GM13976 (cell line): ENCODE measurements around the gene KRT73.

Experiments
- DNase-seq: peaks from one replicate; pipeline ENCODE4 v3.0.0; 2012; ENCODE audit warnings: low spot score
- in situ Hi-C: fragments of 300-500 bp; cut with MboI; formaldehyde crosslinking; loops from one replicate; pipeline ENCODE4 v1.12.0; 2022; ENCODE audit warnings: low sequenced_read_pairs, mixed read lengths, inconsistent platforms; ENCODE audit not compliant: unreplicated experiment
- TF ChIP-seq, protein P1 (sequence below): IDR thresholded peaks from 2 replicates; pipeline ENCODE4 v1.5.1; 2012; ENCODE audit warnings: borderline replicate concordance, mild to moderate bottlenecking; ENCODE audit not compliant: insufficient read depth; ENCODE audit errors: extremely low read depth, missing control alignments, control extremely low read depth

KRT73 gene

GRCh38 chr12:52585066-52585465, 33.3 kb downstream of the KRT73 start:
- no peak for DNase-seq
- in situ Hi-C loops: loop anchor here (10.0 kb wide), 1 partner anchor 290 kb away; no protein-coding TSS in a partner anchor
- TF ChIP-seq, protein P1, sequence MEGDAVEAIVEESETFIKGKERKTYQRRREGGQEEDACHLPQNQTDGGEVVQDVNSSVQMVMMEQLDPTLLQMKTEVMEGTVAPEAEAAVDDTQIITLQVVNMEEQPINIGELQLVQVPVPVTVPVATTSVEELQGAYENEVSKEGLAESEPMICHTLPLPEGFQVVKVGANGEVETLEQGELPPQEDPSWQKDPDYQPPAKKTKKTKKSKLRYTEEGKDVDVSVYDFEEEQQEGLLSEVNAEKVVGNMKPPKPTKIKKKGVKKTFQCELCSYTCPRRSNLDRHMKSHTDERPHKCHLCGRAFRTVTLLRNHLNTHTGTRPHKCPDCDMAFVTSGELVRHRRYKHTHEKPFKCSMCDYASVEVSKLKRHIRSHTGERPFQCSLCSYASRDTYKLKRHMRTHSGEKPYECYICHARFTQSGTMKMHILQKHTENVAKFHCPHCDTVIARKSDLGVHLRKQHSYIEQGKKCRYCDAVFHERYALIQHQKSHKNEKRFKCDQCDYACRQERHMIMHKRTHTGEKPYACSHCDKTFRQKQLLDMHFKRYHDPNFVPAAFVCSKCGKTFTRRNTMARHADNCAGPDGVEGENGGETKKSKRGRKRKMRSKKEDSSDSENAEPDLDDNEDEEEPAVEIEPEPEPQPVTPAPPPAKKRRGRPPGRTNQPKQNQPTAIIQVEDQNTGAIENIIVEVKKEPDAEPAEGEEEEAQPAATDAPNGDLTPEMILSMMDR: no peak

DNA sequence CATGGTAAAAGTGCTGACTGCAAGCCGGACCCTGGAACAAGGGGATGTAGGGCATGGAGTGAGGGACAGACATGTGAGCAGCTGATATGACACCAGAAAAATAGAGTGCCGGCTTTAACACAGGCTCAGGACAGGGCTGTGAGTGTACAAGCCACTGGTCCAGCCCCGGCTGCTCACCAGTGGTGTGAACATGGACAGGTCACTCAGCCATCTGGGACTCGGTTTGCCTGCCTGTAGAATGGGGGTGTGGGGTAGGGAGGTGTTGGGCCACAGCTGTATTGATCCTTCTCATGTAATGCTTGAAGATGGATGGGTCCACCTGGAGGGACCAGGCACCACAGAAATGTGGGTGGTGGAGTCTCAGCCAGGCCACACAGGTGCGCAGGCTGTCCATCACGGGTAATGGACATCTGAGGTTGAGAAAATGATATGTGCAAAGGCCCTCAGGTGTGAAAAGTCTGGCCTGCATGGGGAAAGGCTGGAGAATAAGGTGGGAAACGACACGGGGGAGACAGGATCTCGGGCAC, 34.1 kb downstream of the KRT73 start:
- in situ Hi-C loops: loop anchor here (10.0 kb wide), 1 partner anchor 291 kb away; no protein-coding TSS in a partner anchor
- DNase-seq: no peak
- TF ChIP-seq, protein P1: no peak

GRCh38 chr12:52582971-52583456, 35.3 kb downstream of the KRT73 start:
- DNase-seq: peak; percentile 77
- TF ChIP-seq, protein P1: peak; percentile 51
- in situ Hi-C loops: loop anchor here (10.0 kb wide), 1 partner anchor 292 kb away; no protein-coding TSS in a partner anchor

- TF ChIP-seq, protein P1: no peak
- DNase-seq: no peak
- in situ Hi-C loops: loop anchor here (10.0 kb wide), 1 partner anchor 292 kb away; no protein-coding TSS in a partner anchor
Observed at GRCh38 chr12:52582486-52582885, 35.9 kb downstream of the KRT73 start.

- in situ Hi-C loops: loop anchor here (10.0 kb wide), 1 partner anchor 293 kb away; no protein-coding TSS in a partner anchor
- no peak for DNase-seq
- TF ChIP-seq, protein P1: no peak
Observed at GRCh38 chr12:52581481-52581880, 36.9 kb downstream of the KRT73 start.

DNA sequence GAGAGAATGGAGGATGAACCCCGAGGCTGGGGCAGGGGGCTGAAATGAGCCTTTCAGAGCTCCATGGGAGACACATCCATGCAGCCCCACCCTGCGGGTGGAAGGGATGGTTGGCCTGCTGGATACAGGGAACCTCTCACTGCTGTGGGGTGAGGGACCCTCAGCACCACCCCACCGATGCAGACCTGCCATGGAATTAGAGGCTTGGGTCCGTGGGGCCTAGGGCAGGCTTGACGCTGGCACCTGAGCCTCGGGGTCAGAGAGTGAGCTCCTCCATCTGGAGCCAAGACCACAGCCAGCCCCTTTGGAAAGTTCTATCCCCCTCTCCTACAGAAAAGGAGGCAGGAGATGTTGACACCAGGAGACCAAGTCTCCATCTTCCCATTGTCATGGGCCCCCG, 37.3 kb downstream of the KRT73 start:
- TF ChIP-seq, protein P1: no peak
- no peak for DNase-seq
- in situ Hi-C loops: loop anchor here (10.0 kb wide), 1 partner anchor 294 kb away; no protein-coding TSS in a partner anchor

GRCh38 chr12:52580496-52580895, 37.9 kb downstream of the KRT73 start:
- TF ChIP-seq, protein P1: no peak
- DNase-seq: no peak
- in situ Hi-C loops: loop anchor here (10.0 kb wide), 1 partner anchor 294 kb away; no protein-coding TSS in a partner anchor
